Effector memory CD4-positive, alpha-beta T cell (primary cell): ENCODE data around the gene ZBTB20.
"Not testable (repeated sequence)": the region's sequence is repeated elsewhere in the genome, so short reads cannot be mapped to it uniquely, and the experiment has no call there.

Experiments used
- DNase-seq, 3 donors: peaks; one replicate each; pipeline ENCODE4 v3.0.0-alpha.2; 2020
- H3K27ac ChIP-seq: 2 replicates; pipeline ENCODE4 v1.7.0; 2013; ENCODE audit warnings: mild to moderate bottlenecking, low read length, moderate library complexity; ENCODE audit not compliant: insufficient read depth, poor library complexity, severe bottlenecking
- H3K27me3 ChIP-seq: replicated peaks from 2 replicates; pipeline ENCODE4 v1.7.0; 2013; ENCODE audit warnings: mild to moderate bottlenecking, low read length; ENCODE audit not compliant: insufficient read depth, control insufficient read depth, poor library complexity, severe bottlenecking
- H3K36me3 ChIP-seq: 2 replicates; pipeline ENCODE4 v1.7.0; 2013; ENCODE audit warnings: mild to moderate bottlenecking, low read length, moderate library complexity; ENCODE audit not compliant: control insufficient read depth, insufficient read depth
- H3K4me1 ChIP-seq: 2 replicates; pipeline ENCODE4 v1.7.0; 2013; ENCODE audit warnings: low read length, mild to moderate bottlenecking; ENCODE audit not compliant: control insufficient read depth, insufficient read depth, poor library complexity, severe bottlenecking
- H3K4me3 ChIP-seq: 2 replicates; pipeline ENCODE4 v1.7.0; 2013; ENCODE audit warnings: low read length, low read depth, mild to moderate bottlenecking; ENCODE audit not compliant: insufficient read depth, poor library complexity, severe bottlenecking
- H3K9me3 ChIP-seq: 2 replicates; pipeline ENCODE4 v1.7.0; 2013; ENCODE audit warnings: mild to moderate bottlenecking, low read length, moderate library complexity; ENCODE audit not compliant: control insufficient read depth

Gene ZBTB20

GRCh38 chr3:115111632-115112031, 35.5 kb downstream of the ZBTB20 start:
- DNase-seq: no peak
- H3K4me3 ChIP-seq: no peak overlapping the region
- H3K4me1 ChIP-seq: no peaks in the 10 kb centered on the region
- H3K27ac ChIP-seq: no peak overlapping the region
- no peaks in the 10 kb centered on the region for H3K9me3 ChIP-seq
- no peaks in the 10 kb centered on the region for H3K27me3 ChIP-seq
- no peaks in the 10 kb centered on the region for H3K36me3 ChIP-seq

GRCh38 chr3:115110830-115111229, 36.3 kb downstream of the ZBTB20 start:
- no peak overlapping the region for H3K27ac ChIP-seq
- no peak overlapping the region for H3K4me3 ChIP-seq
- no peaks in the 10 kb centered on the region for H3K9me3 ChIP-seq
- no peaks in the 10 kb centered on the region for H3K36me3 ChIP-seq
- DNase-seq: no peak
- no peaks in the 10 kb centered on the region for H3K4me1 ChIP-seq
- no peaks in the 10 kb centered on the region for H3K27me3 ChIP-seq

- H3K4me3 ChIP-seq, H3K9me3 ChIP-seq, H3K4me1 ChIP-seq, H3K27ac ChIP-seq, H3K27me3 ChIP-seq, H3K36me3 ChIP-seq, DNase-seq: not testable (repeated sequence)
Observed at GRCh38 chr3:115110066-115110465, 37.0 kb downstream of the ZBTB20 start.

- no peaks in the 10 kb centered on the region for H3K4me1 ChIP-seq
- no peak overlapping the region for H3K4me3 ChIP-seq
- H3K27me3 ChIP-seq: no peaks in the 10 kb centered on the region
- no peak overlapping the region for H3K27ac ChIP-seq
- H3K9me3 ChIP-seq: no peaks in the 10 kb centered on the region
- no peak for DNase-seq
- H3K36me3 ChIP-seq: no peaks in the 10 kb centered on the region
Observed at GRCh38 chr3:115108614-115109013, 38.5 kb downstream of the ZBTB20 start.

- H3K27me3 ChIP-seq: no peaks in the 10 kb centered on the region
- no peak for DNase-seq
- no peaks in the 10 kb centered on the region for H3K9me3 ChIP-seq
- no peak overlapping the region for H3K27ac ChIP-seq
- no peaks in the 10 kb centered on the region for H3K36me3 ChIP-seq
- H3K4me1 ChIP-seq: peaks cover 4% of the 10 kb centered on the region
- H3K4me3 ChIP-seq: no peak overlapping the region
Observed at GRCh38 chr3:115102046-115102445, 45.0 kb downstream of the ZBTB20 start.

GRCh38 chr3:115100806-115101205, 46.3 kb downstream of the ZBTB20 start:
- Histone ChIP-seq H3K4me1 (peaks cover 12% of the 10 kb centered on the region), H3K27me3 (no peaks in the 10 kb centered on the region), H3K9me3 (no peaks in the 10 kb centered on the region), H3K27ac (peak overlapping the region; percentile 14), H3K4me3 (peak overlapping the region; percentile 55), H3K36me3 (no peaks in the 10 kb centered on the region)
- no peak for DNase-seq

GRCh38 chr3:115099986-115100571, 47.0 kb downstream of the ZBTB20 start:
- peaks cover 12% of the 10 kb centered on the region for H3K4me1 ChIP-seq
- no peaks in the 10 kb centered on the region for H3K9me3 ChIP-seq
- no peaks in the 10 kb centered on the region for H3K27me3 ChIP-seq
- peak overlapping the region; percentile 55 for H3K4me3 ChIP-seq
- H3K27ac ChIP-seq: peak overlapping the region; percentile 14
- no peaks in the 10 kb centered on the region for H3K36me3 ChIP-seq
- DNase-seq: peak in 1 of 3 donors; percentile 9

- no peaks in the 10 kb centered on the region for H3K27me3 ChIP-seq
- peak overlapping the region; percentile 14 for H3K27ac ChIP-seq
- peak overlapping the region; percentile 55 for H3K4me3 ChIP-seq
- H3K9me3 ChIP-seq: no peaks in the 10 kb centered on the region
- H3K4me1 ChIP-seq: peaks cover 12% of the 10 kb centered on the region
- no peaks in the 10 kb centered on the region for H3K36me3 ChIP-seq
- no peak for DNase-seq
Observed at GRCh38 chr3:115099134-115099985, 47.7 kb downstream of the ZBTB20 start.

GRCh38 chr3:115098354-115099073, 48.6 kb downstream of the ZBTB20 start:
- no peak overlapping the region for H3K27ac ChIP-seq
- peaks cover 12% of the 10 kb centered on the region for H3K4me1 ChIP-seq
- H3K9me3 ChIP-seq: no peaks in the 10 kb centered on the region
- no peak overlapping the region for H3K4me3 ChIP-seq
- no peaks in the 10 kb centered on the region for H3K27me3 ChIP-seq
- DNase-seq: no peak
- H3K36me3 ChIP-seq: no peaks in the 10 kb centered on the region

- H3K9me3 ChIP-seq: no peaks in the 10 kb centered on the region
- no peak for DNase-seq
- no peak overlapping the region for H3K4me3 ChIP-seq
- H3K27ac ChIP-seq: no peak overlapping the region
- peaks cover 7% of the 10 kb centered on the region for H3K4me1 ChIP-seq
- H3K27me3 ChIP-seq: no peaks in the 10 kb centered on the region
- no peaks in the 10 kb centered on the region for H3K36me3 ChIP-seq
Observed at GRCh38 chr3:115095236-115095635, 51.9 kb downstream of the ZBTB20 start.
